Liver (tissue), 3 donors: ENCODE results near the gene IREB2.
"Not testable (repeated sequence)": the region's sequence is repeated elsewhere in the genome, so short reads cannot be mapped to it uniquely, and the experiment has no call there.

ENCODE experiments used
- CTCF ChIP-seq: fragments of 150-350 bp; IDR thresholded peaks from 2 replicates; pipeline ENCODE4 v1.5.1; 2017; ENCODE audit warnings: improper control_type of control experiment, low read depth, low read length; ENCODE audit not compliant: missing input control
- EGR1 ChIP-seq, 2 donors: IDR thresholded peaks; 2 replicates each; pipeline ENCODE4 v1.6.1; 2016 to 2018; ENCODE audit warnings: antibody characterized with exemption in 2 of 2, low read depth in 2 of 2
- GABPA ChIP-seq, 2 donors: IDR thresholded peaks in 1 of 2; conservative IDR thresholded peaks in 1 of 2; 2 replicates each; pipeline ENCODE4 v1.6.1; 2016; ENCODE audit warnings: antibody characterized with exemption in 2 of 2, mild to moderate bottlenecking in 1 of 2, moderate library complexity in 1 of 2
- MAX ChIP-seq: IDR thresholded peaks from 2 replicates; pipeline ENCODE4 v1.6.1; 2016; ENCODE audit warnings: antibody characterized with exemption
- SP1 ChIP-seq: IDR thresholded peaks from 2 replicates; pipeline ENCODE4 v1.6.1; 2018; ENCODE audit warnings: antibody characterized with exemption, mild to moderate bottlenecking
- donor health status: healthy.
- donor health status: healthy.

GRCh38 chr15:78404796-78405195, 33.2 kb upstream of the IREB2 start:
- not testable (repeated sequence) for TF ChIP-seq SP1; GABPA (IDR thresholded peaks at IDR 0.05 in 1 of 2, conservative IDR thresholded peaks at IDR 0.05 in 1 of 2); EGR1 (IDR thresholded peaks at IDR 0.05; ENCODE audit: low read depth in 2 of 2); MAX; CTCF
